NCI-H460 (cell line): Measurements from ENCODE around the gene PIMREG. TPM values are rescaled to one million over a fixed set of nuclear protein-coding genes. Genes with fewer than 3 reads are reported as not detected.

Experiments
- DNase-seq: peaks from one replicate; pipeline ENCODE4 v3.0.0-alpha.2; 2016; ENCODE audit warnings: low read depth; ENCODE audit errors: extremely low read depth
- total RNA-seq: library from RNA; depleted of rRNA; stranded (reverse); fragments of >200 nt; shearing (Covaris generic); gene quantifications from 2 replicates; pipeline ENCODE4 v1.2.3, GENCODE V29; 2014; rRNA removed

The PIMREG gene
- total RNA-seq, 1 experiment from 2014 or later = 33.9 TPM

GRCh38 chr17:6496640-6497441, 52.6 kb downstream of the PIMREG start:
- no peak for DNase-seq

GRCh38 chr17:6497496-6498221, 53.4 kb downstream of the PIMREG start:
- DNase-seq = no peak

GRCh38 chr17:6498356-6498755, 54.1 kb downstream of the PIMREG start:
- no peak for DNase-seq

GRCh38 chr17:6498901-6499540, 54.8 kb downstream of the PIMREG start:
- DNase-seq = no peak

Other genes starting within 250 kb of the PIMREG start
- not detected in 2 replicates for gene AIPL1, start 9.3 kb upstream of the PIMREG start, total RNA-seq
- gene PITPNM3, start 112.1 kb downstream of the PIMREG start, total RNA-seq = 0.84 and 1.0 TPM in 2 replicates
- gene KIAA0753, start 196.3 kb downstream of the PIMREG start, total RNA-seq = 18.5 and 19.0 TPM in 2 replicates
- 97.4 and 101 TPM in 2 replicates for gene TXNDC17, start 196.6 kb downstream of the PIMREG start, total RNA-seq
- gene MED31, start 207.2 kb downstream of the PIMREG start, total RNA-seq = 17.4 and 21.2 TPM in 2 replicates
- gene C17orf100, start 207.3 kb downstream of the PIMREG start, total RNA-seq = 0.22 and 0.32 TPM in 2 replicates